ENCODE data around the gene YEATS4. TPM values are rescaled to one million over a fixed set of nuclear protein-coding genes. Genes with fewer than 3 reads are reported as not detected.
A peak's percentile ranks its signal among the peaks of the same experiment; 100 is the strongest.

The YEATS4 gene
- polyA plus RNA-seq, 2 of the 4 experiments (the other 2 are of a cell fraction): 41.7 to 70.1 TPM

- TF ChIP-seq FOSB (CRISPR knock-in tag; IDR thresholded peaks at IDR 0.05) (no peak), BHLHE40 (IDR thresholded peaks at IDR 0.05; ENCODE audit: low read depth, low read length) (no peak), ATOH8 (CRISPR knock-in tag; IDR thresholded peaks at IDR 0.05; ENCODE audit: low read depth) (no peak), FOSL2 (IDR thresholded peaks at IDR 0.05) (peak; percentile 98), FOSL2 (CRISPR knock-in tag; IDR thresholded peaks at IDR 0.05) (peak; percentile 99), CBX8 (IDR thresholded peaks at IDR 0.05) (no peak), HDAC2 (IDR thresholded peaks at IDR 0.05) (no peak), JUN (IDR thresholded peaks at IDR 0.05) (peak; percentile 89 to 90), RCOR1 (IDR thresholded peaks at IDR 0.05; ENCODE audit: low read depth, low read length) (no peak), SREBF2 (IDR thresholded peaks at IDR 0.05) (no peak), TFCP2L1 (CRISPR knock-in tag; IDR thresholded peaks at IDR 0.05) (no peak), POLR2A (IDR thresholded peaks at IDR 0.05; ENCODE audit: low read length) (no peak), CHD2 (IDR thresholded peaks at IDR 0.05; ENCODE audit: low read length, partially characterized antibody) (no peak), ELK1 (IDR thresholded peaks at IDR 0.05; ENCODE audit: low read depth, low read length) (no peak), RAD21 (conservative IDR thresholded peaks at IDR 0.05 in 1 of 2, IDR thresholded peaks at IDR 0.05 in 1 of 2) (peak; percentile 25 to 33; a peak in 1 of 5 replicates), NR3C1 (IDR thresholded peaks at IDR 0.05) (no peak), NPAS2 (CRISPR knock-in tag; IDR thresholded peaks at IDR 0.05; ENCODE audit: borderline replicate concordance) (no peak), EHF (CRISPR knock-in tag; IDR thresholded peaks at IDR 0.05) (no peak), RARB (CRISPR knock-in tag; IDR thresholded peaks at IDR 0.05) (no peak), ZSCAN20 (CRISPR knock-in tag; IDR thresholded peaks at IDR 0.05) (no peak), GATA3 (IDR thresholded peaks at IDR 0.05; ENCODE audit: borderline replicate concordance) (peak; percentile 92), ZFP36 (IDR thresholded peaks at IDR 0.05; ENCODE audit: borderline replicate concordance, partially characterized antibody) (no peak), CBX2 (IDR thresholded peaks at IDR 0.05; ENCODE audit: borderline replicate concordance, low read depth) (no peak), KDM5A (IDR thresholded peaks at IDR 0.05) (no peak), MYC (IDR thresholded peaks at IDR 0.05; ENCODE audit: borderline replicate concordance, low read length) (no peak), HOXB13 (CRISPR knock-in tag; IDR thresholded peaks at IDR 0.05; ENCODE audit: low read depth) (no peak), POLR2AphosphoS2 (conservative IDR thresholded peaks at IDR 0.05; ENCODE audit: low read length) (no peak), ESRRA (IDR thresholded peaks at IDR 0.05; ENCODE audit: borderline replicate concordance, low read length) (no peak), EP300 (IDR thresholded peaks at IDR 0.05) (peak; percentile 84 to 87; a peak in 4 of 5 replicates), JUNB (IDR thresholded peaks at IDR 0.05) (peak; percentile 98), KDM1A (IDR thresholded peaks at IDR 0.05; ENCODE audit: low read depth) (no peak), RNF2 (IDR thresholded peaks at IDR 0.05; ENCODE audit: borderline replicate concordance, low read depth) (no peak), RFX5 (IDR thresholded peaks at IDR 0.05) (no peak), HOXB5 (CRISPR knock-in tag; IDR thresholded peaks at IDR 0.05) (no peak), HEYL (CRISPR knock-in tag; IDR thresholded peaks at IDR 0.05) (no peak), PBX3 (IDR thresholded peaks at IDR 0.05) (0 out of 2 replicates have a peak, but pooled peaks have one; percentile 45), FOXS1 (CRISPR knock-in tag; IDR thresholded peaks at IDR 0.05) (no peak), NFE2L2 (conservative IDR thresholded peaks at IDR 0.05; ENCODE audit: low read length) (no peak)
- TF ChIP-seq, protein P1, sequence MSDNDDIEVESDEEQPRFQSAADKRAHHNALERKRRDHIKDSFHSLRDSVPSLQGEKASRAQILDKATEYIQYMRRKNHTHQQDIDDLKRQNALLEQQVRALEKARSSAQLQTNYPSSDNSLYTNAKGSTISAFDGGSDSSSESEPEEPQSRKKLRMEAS (IDR thresholded peaks at IDR 0.05): peak; percentile 82
- TF ChIP-seq, protein P2, sequence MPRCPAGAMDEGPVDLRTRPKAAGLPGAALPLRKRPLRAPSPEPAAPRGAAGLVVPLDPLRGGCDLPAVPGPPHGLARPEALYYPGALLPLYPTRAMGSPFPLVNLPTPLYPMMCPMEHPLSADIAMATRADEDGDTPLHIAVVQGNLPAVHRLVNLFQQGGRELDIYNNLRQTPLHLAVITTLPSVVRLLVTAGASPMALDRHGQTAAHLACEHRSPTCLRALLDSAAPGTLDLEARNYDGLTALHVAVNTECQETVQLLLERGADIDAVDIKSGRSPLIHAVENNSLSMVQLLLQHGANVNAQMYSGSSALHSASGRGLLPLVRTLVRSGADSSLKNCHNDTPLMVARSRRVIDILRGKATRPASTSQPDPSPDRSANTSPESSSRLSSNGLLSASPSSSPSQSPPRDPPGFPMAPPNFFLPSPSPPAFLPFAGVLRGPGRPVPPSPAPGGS (IDR thresholded peaks at IDR 0.05): peak; percentile 65; the same call in 1 of the 3 replicates
- TF ChIP-seq, protein P3, sequence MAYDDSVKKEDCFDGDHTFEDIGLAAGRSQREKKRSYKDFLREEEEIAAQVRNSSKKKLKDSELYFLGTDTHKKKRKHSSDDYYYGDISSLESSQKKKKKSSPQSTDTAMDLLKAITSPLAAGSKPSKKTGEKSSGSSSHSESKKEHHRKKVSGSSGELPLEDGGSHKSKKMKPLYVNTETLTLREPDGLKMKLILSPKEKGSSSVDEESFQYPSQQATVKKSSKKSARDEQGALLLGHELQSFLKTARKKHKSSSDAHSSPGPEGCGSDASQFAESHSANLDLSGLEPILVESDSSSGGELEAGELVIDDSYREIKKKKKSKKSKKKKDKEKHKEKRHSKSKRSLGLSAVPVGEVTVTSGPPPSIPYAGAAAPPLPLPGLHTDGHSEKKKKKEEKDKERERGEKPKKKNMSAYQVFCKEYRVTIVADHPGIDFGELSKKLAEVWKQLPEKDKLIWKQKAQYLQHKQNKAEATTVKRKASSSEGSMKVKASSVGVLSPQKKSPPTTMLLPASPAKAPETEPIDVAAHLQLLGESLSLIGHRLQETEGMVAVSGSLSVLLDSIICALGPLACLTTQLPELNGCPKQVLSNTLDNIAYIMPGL (CRISPR knock-in tag; IDR thresholded peaks at IDR 0.05; ENCODE audit: borderline replicate concordance): no peak
- TF ChIP-seq, protein P4, sequence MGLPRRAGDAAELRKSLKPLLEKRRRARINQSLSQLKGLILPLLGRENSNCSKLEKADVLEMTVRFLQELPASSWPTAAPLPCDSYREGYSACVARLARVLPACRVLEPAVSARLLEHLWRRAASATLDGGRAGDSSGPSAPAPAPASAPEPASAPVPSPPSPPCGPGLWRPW (IDR thresholded peaks at IDR 0.05): no peak
Measured at GRCh38 chr12:69405566-69405865, 46.0 kb downstream of the YEATS4 start (continued).

Measured in A549 (cell line).